Neural cell (in vitro differentiated cells): ENCODE measurements around the gene CPEB3. TPM values are rescaled to one million over a fixed set of nuclear protein-coding genes. Genes with fewer than 3 reads are reported as not detected.

Experiments
- H2AFZ ChIP-seq: fragments of 200-600, 300-800 bp; sonication (generic), shearing (Covaris generic); 2 replicates; pipeline ENCODE4 v1.6.0; 2014; ENCODE audit warnings: low read depth, mild to moderate bottlenecking, antibody characterized with exemption, low read length, moderate library complexity
- H3F3A ChIP-seq: fragments of 200-600 bp; shearing (Covaris generic); 2 replicates; pipeline ENCODE4 v1.6.1; 2016; ENCODE audit warnings: mild to moderate bottlenecking, moderate library complexity, mixed read lengths, antibody characterized with exemption, low read length; ENCODE audit not compliant: insufficient read depth, poor library complexity, severe bottlenecking
- H3K27ac ChIP-seq: fragments of 200-600, 300-800 bp; sonication (generic), shearing (Covaris generic); 2 replicates; pipeline ENCODE4 v1.5.1; 2014; ENCODE audit warnings: mild to moderate bottlenecking, low read length, moderate library complexity
- H3K27me3 ChIP-seq: fragments of 300-800, 200-600 bp; sonication (generic), shearing (Covaris generic); 2 replicates; pipeline ENCODE4 v1.6.0; 2014; ENCODE audit warnings: mild to moderate bottlenecking, low read depth, low read length, moderate library complexity; ENCODE audit not compliant: insufficient read depth
- H3K36me3 ChIP-seq: fragments of 300-800, 200-600 bp; sonication (generic), shearing (Covaris generic); 2 replicates; pipeline ENCODE4 v1.5.1; 2014; ENCODE audit warnings: mild to moderate bottlenecking, antibody characterized with exemption, low read length, moderate library complexity; ENCODE audit not compliant: insufficient read depth
- H3K4me2 ChIP-seq: fragments of 300-800, 200-600 bp; sonication (generic), shearing (Covaris generic); 2 replicates; pipeline ENCODE4 v1.6.0; 2014; ENCODE audit warnings: mild to moderate bottlenecking, low read length
- H3K4me3 ChIP-seq: fragments of 300-800, 200-600 bp; sonication (generic), shearing (Covaris generic); 2 replicates; pipeline ENCODE4 v1.5.1; 2014; ENCODE audit warnings: mild to moderate bottlenecking, low read length, moderate library complexity
- H3K79me2 ChIP-seq: fragments of 200-600 bp; shearing (Covaris generic); replicated peaks from 2 replicates; pipeline ENCODE4 v1.6.0; 2014; ENCODE audit warnings: mild to moderate bottlenecking, low read length, moderate library complexity; ENCODE audit not compliant: insufficient read depth
- H3K9ac ChIP-seq: fragments of 300-800, 200-600 bp; sonication (generic), shearing (Covaris generic); 2 replicates; pipeline ENCODE4 v1.6.1; 2016; ENCODE audit warnings: mild to moderate bottlenecking, low read length, mixed read lengths
- H3K9me2 ChIP-seq: fragments of 200-600 bp; shearing (Covaris generic); 2 replicates; pipeline ENCODE4 v1.6.1; 2016; ENCODE audit warnings: mild to moderate bottlenecking, low read length, mixed read lengths; ENCODE audit not compliant: insufficient read depth
- H3K9me3 ChIP-seq: fragments of 200-600, 300-800 bp; sonication (generic), shearing (Covaris generic); 2 replicates; pipeline ENCODE4 v1.6.1; 2016; ENCODE audit warnings: mild to moderate bottlenecking, mixed run types, low read length, moderate library complexity, mixed read lengths
- H4K20me1 ChIP-seq: fragments of 200-600 bp; shearing (Covaris generic); 2 replicates; pipeline ENCODE4 v1.6.1; 2016; ENCODE audit warnings: mild to moderate bottlenecking, mixed run types; ENCODE audit not compliant: insufficient read depth
- CTCF ChIP-seq: fragments of 450-650 bp; IDR thresholded peaks from 2 replicates; pipeline ENCODE4 v1.5.1; 2014; ENCODE audit warnings: antibody characterized with exemption, mild to moderate bottlenecking, moderate library complexity; ENCODE audit not compliant: poor library complexity, severe bottlenecking
- MXI1 ChIP-seq: fragments of 450-650 bp; conservative IDR thresholded peaks from 2 replicates; pipeline ENCODE4 v1.6.1; 2014; ENCODE audit warnings: antibody characterized with exemption, mild to moderate bottlenecking; ENCODE audit not compliant: poor library complexity, severe bottlenecking
- RAD21 ChIP-seq: fragments of 450-650 bp; conservative IDR thresholded peaks from 2 replicates; pipeline ENCODE4 v1.6.1; 2014; ENCODE audit warnings: antibody characterized with exemption, mild to moderate bottlenecking, moderate library complexity
- REST ChIP-seq: IDR thresholded peaks from 2 replicates; pipeline ENCODE4 v1.6.1; 2012; ENCODE audit warnings: borderline replicate concordance
- TAF1 ChIP-seq: IDR thresholded peaks from 2 replicates; pipeline ENCODE4 v1.6.1; 2012; ENCODE audit warnings: low read depth
- polyA plus RNA-seq: library from polyadenylated mRNA; depleted of rRNA; stranded (reverse); fragments of >200 nt; gene quantifications from 2 replicates; pipeline ENCODE4 v1.2.3, GENCODE V29; 2014

The CPEB3 gene
- polyA plus RNA-seq, 1 donor from 2014 or later: 20.0 TPM

- no peak overlapping the region for H3K27ac ChIP-seq
- no peak for TF ChIP-seq RAD21
- TF ChIP-seq REST: no peak
- TF ChIP-seq TAF1: no peak
These were observed 280.7 kb downstream of the CPEB3 start for GRCh38 chr10:92010047-92010735.

GRCh38 chr10:92009445-92009844 is 281.4 kb downstream of the CPEB3 start:
- H3K4me3 ChIP-seq: no peak overlapping the region
- no peak overlapping the region for H2AFZ ChIP-seq
- peaks cover 12% of the 10 kb centered on the region for H3K36me3 ChIP-seq
- no peaks in the 10 kb centered on the region for H3K27me3 ChIP-seq
- no peaks in the 10 kb centered on the region for H3K9me2 ChIP-seq
- H3K79me2 ChIP-seq: no peaks in the 10 kb centered on the region
- no peak overlapping the region for H3K4me2 ChIP-seq
- H3K27ac ChIP-seq: no peak overlapping the region
- H3K9ac ChIP-seq: no peak overlapping the region
- no peaks in the 10 kb centered on the region for H4K20me1 ChIP-seq
- no peaks in the 10 kb centered on the region for H3K9me3 ChIP-seq
- no peak for TF ChIP-seq RAD21
- TF ChIP-seq MXI1: no peak
- no peak for TF ChIP-seq CTCF
- TF ChIP-seq REST: no peak
- no peaks in the 10 kb centered on the region for H3F3A ChIP-seq

More at GRCh38 chr10:92010047-92010735, 280.7 kb downstream of the CPEB3 start:
- Histone ChIP-seq H3K27me3 (no peaks in the 10 kb centered on the region), H3K36me3 (peaks cover 12% of the 10 kb centered on the region), H3K79me2 (no peaks in the 10 kb centered on the region), H3K4me3 (no peak overlapping the region), H2AFZ (no peak overlapping the region), H3F3A (no peaks in the 10 kb centered on the region), H3K9me3 (no peaks in the 10 kb centered on the region), H3K9ac (no peak overlapping the region), H3K9me2 (no peaks in the 10 kb centered on the region), H4K20me1 (no peaks in the 10 kb centered on the region), H3K4me2 (no peak overlapping the region)
